Measurements from ENCODE around the gene C1QTNF12. TPM values are rescaled to one million over a fixed set of nuclear protein-coding genes. Genes with fewer than 3 reads are reported as not detected.

Gene C1QTNF12
- polyA plus RNA-seq, 1 experiment, result 0.21 TPM

DNA sequence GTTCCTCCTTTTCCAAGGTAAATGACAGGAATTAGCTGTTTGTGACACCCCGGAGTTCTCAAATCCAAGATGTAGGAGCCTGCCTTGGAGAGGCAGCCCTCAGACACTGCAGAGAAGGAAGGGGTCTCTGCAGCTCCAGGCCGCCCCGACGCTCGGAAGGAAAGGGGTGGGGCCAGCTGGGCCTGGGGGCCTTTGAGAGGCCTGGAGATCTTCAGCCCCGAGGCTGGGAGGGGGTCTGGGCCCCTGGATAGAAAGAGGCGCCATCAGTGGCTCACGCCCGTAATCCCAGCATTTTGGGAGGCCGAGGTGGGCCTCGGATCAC is 39.0 kb downstream of the C1QTNF12 start:
- ChIA-PET CTCF (no interaction called here), POLR2A (no interaction called here)
- H3K27ac ChIP-seq (ENCODE audit: low read depth, low read length), result no peak overlapping the region
- TF ChIP-seq, protein P1, sequence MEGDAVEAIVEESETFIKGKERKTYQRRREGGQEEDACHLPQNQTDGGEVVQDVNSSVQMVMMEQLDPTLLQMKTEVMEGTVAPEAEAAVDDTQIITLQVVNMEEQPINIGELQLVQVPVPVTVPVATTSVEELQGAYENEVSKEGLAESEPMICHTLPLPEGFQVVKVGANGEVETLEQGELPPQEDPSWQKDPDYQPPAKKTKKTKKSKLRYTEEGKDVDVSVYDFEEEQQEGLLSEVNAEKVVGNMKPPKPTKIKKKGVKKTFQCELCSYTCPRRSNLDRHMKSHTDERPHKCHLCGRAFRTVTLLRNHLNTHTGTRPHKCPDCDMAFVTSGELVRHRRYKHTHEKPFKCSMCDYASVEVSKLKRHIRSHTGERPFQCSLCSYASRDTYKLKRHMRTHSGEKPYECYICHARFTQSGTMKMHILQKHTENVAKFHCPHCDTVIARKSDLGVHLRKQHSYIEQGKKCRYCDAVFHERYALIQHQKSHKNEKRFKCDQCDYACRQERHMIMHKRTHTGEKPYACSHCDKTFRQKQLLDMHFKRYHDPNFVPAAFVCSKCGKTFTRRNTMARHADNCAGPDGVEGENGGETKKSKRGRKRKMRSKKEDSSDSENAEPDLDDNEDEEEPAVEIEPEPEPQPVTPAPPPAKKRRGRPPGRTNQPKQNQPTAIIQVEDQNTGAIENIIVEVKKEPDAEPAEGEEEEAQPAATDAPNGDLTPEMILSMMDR (IDR thresholded peaks at IDR 0.05; ENCODE audit: low read depth, low read length), result no peak
- H3K27me3 ChIP-seq (ENCODE audit: control insufficient read depth, insufficient read depth, low read length), result peaks cover 9% of the 10 kb centered on the region
- H3K9me3 ChIP-seq (ENCODE audit: control insufficient read depth, insufficient read depth, low read length), result peaks cover 3% of the 10 kb centered on the region; the same call in 1 of the 2 replicates
- H3K4me3 ChIP-seq (ENCODE audit: low read depth, low read length), result no peak overlapping the region
- no peak for DNase-seq (ENCODE audit: low read depth, low spot score)

DNA sequence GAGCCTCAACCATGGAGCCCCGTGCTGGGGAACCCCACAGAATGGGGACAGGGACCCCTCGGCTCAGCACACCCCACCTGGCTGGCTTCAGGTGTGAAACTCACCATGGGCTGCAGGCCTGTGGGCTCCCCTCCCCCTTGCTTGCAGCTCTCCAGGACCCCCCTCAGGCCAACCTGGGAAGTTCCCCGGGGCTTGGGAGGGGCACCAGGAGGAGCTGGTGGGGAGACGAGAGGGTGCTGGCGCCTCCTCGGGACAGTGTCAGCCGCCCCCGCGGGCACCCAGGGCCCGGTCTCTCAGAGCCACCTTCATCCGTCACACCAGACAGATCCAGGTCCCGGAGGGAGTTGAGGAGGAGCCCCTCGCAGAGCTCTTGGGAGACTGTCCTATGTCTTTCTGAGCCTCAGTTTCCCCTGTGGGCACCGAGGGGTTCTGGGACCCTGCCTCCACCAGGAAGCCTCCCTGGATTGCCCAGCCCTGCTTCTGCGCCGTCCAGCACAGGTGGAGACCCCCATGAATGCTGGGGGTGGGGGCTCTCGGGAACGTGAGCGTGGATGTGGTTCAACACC is 39.5 kb downstream of the C1QTNF12 start:
- POLR2A ChIA-PET, result no interaction called here
- peaks cover 3% of the 10 kb centered on the region; the same call in 1 of the 2 replicates for H3K9me3 ChIP-seq (ENCODE audit: control insufficient read depth, insufficient read depth, low read length)
- H3K27me3 ChIP-seq (ENCODE audit: control insufficient read depth, insufficient read depth, low read length), result peaks cover 9% of the 10 kb centered on the region
- TF ChIP-seq, protein P1 (IDR thresholded peaks at IDR 0.05; ENCODE audit: low read depth, low read length), result no peak
- no peak overlapping the region for H3K27ac ChIP-seq (ENCODE audit: low read depth, low read length)
- CTCF ChIA-PET, result no interaction called here
- no peak overlapping the region for H3K4me3 ChIP-seq (ENCODE audit: low read depth, low read length)
- DNase-seq (ENCODE audit: low read depth, low spot score), result no peak

DNA sequence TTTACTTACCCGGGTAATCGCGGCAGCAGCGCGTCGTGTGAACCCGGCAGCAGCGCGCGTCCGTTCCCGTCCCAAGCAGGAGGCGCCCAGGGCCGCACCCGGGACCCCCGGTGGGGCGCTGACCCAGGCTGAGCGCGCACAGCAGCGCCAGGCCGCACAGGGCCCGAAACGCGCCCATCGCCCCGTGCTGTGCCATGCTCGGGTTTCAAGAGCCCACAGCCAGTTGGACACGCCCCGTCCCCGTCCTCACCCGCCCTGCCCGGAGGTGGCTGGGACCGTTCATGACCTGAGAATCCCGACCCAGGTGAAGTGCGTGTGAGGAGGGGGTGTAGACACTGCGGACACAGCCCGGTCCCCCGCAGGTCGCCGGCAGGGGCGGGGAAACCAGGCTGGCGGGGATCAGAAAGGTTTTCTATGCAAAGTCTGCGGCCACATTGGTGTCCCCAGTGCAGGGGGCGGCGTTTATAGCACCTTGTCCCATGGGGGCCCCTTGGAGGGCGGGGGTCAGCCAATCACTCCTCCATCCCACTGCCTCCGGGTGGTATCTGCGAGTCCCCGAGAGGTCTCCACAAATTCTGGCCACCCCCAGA is 40.1 kb downstream of the C1QTNF12 start, which contains the start of gene TNFRSF18:
Gene TNFRSF18 (minus strand): TSS at position 217 of the 590 bp plus-strand sequence. CDS start 21 bp downstream, at position 196.
- POLR2A ChIA-PET, result no interaction called here
- Histone ChIP-seq H3K9me3 (ENCODE audit: control insufficient read depth, insufficient read depth, low read length) (peaks cover 3% of the 10 kb centered on the region; the same call in 1 of the 2 replicates), H3K4me3 (ENCODE audit: low read depth, low read length) (peak within 1 kb of the TSS; percentile 20; the same call in 1 of the 2 replicates), H3K27me3 (ENCODE audit: control insufficient read depth, insufficient read depth, low read length) (peaks cover 9% of the 10 kb centered on the region), H3K27ac (ENCODE audit: low read depth, low read length) (no peak within 1 kb of the TSS)
- DNase-seq (ENCODE audit: low read depth, low spot score), result no peak
- CTCF ChIA-PET, result no interaction called here
- TF ChIP-seq, protein P1 (IDR thresholded peaks at IDR 0.05; ENCODE audit: low read depth, low read length), result no peak

DNA sequence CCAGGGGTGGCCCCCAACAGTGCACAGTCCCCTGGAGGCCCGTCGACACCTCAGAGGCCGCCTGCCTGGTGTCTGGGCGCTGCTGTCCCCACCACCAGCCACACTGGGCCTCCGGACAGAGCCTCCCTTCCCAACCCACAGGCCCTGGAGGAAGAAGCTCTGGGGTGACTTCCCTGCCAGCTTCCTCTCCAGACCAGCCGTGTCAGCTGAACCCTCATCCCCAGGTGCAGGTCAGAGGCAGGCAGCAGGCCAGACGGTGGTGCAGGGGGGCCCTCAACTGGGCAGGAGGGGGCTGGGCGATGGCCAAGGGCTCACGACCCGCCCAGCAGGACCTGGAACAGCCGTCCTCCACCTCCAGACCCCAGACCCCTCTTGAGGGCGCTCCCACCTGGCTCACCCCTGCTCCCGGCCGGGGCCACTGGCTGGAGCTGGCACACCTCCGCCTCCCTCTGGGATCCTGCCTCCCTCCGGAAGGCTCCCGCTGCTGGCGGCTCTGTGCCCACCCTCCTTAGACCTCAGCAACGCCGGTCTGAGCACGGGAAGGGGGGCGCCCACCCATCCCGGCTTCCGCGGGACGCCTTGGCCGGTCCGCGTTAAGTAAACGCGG is 40.6 kb downstream of the C1QTNF12 start:
- H3K27ac ChIP-seq (ENCODE audit: low read depth, low read length), result no peak overlapping the region
- no peak overlapping the region for H3K4me3 ChIP-seq (ENCODE audit: low read depth, low read length)
- TF ChIP-seq, protein P1 (IDR thresholded peaks at IDR 0.05; ENCODE audit: low read depth, low read length), result no peak
- DNase-seq (ENCODE audit: low read depth, low spot score), result no peak
- ChIA-PET CTCF (no interaction called here), POLR2A (no interaction called here)
- peaks cover 3% of the 10 kb centered on the region; the same call in 1 of the 2 replicates for H3K9me3 ChIP-seq (ENCODE audit: control insufficient read depth, insufficient read depth, low read length)
- H3K27me3 ChIP-seq (ENCODE audit: control insufficient read depth, insufficient read depth, low read length), result peaks cover 9% of the 10 kb centered on the region
